GM21515 (cell line): ENCODE results near the gene NMRK2.
"Not testable (repeated sequence)": the region's sequence is repeated elsewhere in the genome, so short reads cannot be mapped to it uniquely, and the experiment has no call there.

ENCODE experiments used
- ATAC-seq: cut with Tn5 transposase; IDR thresholded peaks from one replicate; pipeline ENCODE4 v1.9.1; 2021; ENCODE audit not compliant: unreplicated experiment

Gene NMRK2

DNA sequence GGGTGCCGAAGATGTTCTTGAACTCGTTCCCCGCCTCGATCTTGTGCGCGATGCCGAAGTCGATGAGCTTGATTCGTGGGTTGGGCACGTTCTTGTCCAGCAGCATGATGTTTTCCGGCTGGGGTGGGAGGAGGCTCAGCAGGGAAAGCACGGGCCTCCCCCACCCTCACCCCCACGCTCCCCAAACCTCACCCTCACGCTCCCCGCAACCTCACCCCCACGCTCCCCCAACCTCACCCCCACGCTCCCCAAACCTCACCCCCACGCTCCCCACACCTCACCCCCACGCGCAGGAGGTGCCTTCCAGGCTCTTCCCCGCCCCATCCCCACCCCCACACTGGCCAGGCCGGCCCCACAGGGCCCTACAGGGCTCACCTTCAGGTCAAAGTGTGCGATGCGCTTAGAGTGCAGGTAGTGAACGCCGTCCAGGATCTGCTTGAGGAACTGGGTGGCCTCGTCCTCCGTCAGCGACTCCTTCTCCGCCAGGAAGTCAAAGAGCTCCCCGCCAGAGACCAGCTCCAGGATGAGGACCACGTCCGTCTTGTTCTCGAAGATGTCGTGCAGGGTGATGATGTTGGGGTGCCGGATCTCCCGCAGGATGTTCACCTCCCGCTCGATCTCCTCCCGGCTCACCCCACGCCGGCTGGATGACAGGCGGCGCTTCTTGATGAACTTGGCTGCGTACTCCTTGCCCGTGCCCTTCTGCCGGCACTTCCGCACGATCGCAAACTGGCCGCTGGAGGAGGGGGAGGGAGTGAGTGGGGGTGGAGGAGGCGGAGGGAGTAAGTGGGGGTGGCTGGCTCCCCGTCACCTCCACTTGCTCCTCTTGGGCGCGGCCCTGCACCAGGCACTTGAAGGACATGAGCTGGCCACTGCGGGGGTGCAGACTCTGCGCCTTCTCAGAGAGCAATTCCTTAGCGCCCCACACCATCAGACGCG lies 31.7 kb downstream of the NMRK2 start:
- no peak for ATAC-seq

DNA sequence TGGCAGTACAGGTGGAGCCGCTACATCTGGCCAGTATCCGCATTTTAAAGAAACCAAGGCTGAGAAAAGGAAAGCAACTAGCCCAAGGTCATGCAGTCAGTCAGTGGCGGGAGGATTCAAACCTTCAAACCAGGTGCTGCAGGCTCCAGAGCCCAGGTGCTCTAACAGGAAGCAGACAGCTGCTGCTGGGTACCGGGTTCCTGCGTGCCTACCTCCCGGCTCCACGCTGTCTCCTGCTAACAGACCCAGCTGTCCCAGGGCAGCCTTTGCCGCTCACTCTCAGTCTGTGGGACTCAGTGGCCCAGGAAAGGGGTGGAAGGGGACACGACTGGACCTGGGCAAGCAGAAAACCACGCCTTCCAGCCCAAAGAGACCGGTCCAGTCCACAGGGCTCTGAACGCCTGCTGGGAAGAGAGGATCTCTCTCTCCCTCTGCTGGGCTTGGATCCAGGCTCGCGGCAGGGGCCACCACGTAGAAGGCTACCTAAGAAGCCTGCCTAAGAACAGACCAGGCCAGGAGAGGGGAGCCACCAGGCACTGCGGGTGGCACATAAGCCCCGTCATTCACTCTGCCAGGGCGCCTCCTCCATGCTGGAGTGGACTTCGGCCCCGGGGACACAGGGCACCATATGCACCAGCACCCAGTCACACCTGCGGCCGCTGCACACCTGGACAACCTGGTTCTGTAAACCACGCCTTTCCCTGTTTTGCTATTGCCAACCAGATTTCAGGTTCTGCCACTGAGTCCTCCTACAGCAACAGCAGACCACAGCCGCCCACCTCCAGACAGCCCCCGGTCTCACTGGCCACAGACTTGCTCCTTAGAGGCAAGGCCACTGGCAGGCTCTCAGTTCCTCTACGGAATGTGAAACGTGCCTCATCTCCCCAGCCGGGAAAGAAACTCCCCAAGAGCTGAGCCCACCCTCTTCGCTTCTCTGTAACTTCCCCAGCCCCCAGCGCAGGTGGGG lies 33.5 kb downstream of the NMRK2 start:
- no peak for ATAC-seq

DNA sequence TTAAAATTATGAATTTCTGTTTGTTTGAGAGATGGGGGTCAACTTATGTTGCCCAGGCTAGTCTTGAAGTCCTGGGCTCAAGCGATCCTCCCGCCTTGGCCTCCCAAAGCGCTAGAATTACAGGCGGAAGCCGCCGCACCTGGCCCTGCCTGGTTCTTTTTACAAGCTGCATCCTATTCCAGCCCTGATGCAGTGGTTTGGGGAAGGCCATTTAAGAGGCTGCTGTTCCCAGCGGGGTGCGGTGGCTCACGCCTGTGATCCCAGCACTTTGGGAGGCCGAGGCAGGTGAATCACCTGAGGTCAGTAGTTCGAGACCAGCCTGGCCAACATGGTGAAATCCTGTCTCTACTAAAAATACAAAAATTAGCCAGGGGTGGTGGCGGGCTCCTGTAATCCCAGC lies 35.1 kb downstream of the NMRK2 start:
- ATAC-seq, result not testable (repeated sequence)

DNA sequence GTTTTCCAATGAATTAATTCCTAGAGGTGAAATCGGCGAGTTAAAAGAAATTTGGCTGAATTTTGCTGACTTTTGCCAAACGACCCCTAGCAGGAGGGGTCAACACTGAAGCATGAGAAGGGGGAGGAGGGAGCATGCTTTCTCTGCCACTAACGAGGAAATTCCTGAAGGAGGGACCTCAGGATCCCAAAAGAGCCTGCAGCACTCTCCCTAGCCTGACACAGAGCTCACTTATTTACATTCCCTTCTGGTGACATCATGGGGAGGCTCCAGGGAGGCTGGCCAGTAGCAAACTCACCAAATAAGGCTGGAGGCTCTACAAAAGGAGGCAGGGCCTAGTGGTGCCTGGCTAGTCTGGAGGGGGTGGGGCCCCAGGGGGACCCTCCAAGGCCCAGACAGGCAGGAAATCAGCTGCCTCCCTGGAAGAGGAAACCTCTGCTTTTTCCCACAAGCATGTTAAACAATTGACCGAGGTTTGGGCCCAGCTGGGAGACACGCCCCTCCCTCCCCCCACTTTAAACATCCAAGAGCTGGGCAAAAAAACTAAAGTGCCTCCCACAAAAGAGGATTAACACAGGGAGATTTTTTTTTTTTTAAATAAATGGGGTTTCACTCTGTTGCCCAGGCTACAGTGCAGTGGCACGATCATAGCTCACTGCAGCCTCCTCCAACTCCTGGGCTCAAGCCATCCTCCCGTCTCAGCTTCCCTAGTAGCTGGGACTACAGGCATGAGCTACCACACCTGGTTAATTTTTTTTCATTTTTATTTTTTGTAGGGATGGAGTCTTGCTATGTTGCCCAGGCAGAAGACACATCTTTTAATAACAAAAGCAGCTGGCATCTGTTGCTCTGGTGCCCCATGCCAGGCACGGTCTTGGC lies 35.9 kb downstream of the NMRK2 start:
- ATAC-seq, result no peak

DNA sequence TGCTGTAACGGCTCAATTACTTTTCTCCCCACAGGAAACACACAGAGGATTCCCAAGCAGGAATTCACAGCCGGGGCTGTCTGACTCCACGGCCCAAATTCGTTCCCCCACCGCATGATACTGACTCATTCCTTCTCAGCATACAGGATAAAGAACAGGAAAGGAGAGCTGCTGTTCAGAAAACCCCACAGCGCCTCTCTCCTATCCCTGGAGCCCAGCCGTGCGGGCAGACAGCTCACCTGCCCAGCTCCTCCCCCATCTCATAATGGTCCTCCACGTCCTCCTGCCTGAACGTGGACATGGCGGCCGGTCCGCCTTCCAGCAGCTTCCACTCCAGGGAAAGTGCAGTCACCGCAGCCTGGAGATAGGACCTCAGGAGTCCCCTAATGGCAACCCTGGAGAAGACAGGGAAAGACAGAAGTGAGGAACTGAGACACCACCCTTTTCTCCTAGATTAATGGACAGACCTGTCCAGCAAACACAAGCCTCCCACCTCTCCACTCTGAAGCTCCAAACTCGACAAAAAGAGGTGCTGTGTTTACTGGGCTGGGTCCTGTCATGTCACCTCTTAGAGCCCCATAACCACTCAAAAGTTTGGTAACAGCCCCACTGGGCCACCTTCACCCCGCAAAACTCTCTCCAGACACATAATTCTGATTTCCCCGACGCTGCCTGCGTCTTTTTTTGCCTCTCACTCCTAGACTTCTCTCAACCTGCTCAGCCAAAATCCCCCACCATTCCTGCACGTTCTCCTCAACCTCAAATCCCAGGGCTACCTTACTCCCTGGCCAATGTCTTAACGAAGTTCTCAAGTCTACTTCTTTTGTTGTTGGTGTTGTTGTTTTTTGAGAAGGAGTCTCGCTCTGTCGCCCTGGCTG lies 36.8 kb downstream of the NMRK2 start:
- ATAC-seq, result no peak

DNA sequence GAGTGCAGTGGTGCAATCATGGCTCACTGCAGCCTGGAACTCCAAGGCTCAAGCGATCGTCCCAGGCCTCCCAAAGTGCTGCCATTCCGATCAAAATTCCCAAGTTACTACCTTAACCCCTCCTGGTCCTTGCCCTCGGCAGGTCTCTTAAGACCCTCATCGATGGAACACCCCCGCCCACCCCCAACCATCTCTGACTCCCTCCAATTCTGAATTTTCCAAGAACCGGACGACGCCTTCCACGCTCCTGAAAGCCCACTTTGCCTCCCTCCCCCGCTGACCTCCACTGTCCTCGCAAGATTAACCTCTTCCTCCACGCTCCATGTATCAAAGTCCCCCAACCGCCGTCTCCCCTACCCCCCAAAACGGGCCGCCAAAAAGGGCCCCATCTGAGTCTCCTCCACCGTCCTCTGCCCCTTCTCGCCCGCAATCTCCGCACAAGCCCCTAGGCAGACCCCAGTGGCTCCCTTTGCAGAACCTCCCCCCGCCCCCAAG lies 37.5 kb downstream of the NMRK2 start:
- ATAC-seq, result no peak

DNA sequence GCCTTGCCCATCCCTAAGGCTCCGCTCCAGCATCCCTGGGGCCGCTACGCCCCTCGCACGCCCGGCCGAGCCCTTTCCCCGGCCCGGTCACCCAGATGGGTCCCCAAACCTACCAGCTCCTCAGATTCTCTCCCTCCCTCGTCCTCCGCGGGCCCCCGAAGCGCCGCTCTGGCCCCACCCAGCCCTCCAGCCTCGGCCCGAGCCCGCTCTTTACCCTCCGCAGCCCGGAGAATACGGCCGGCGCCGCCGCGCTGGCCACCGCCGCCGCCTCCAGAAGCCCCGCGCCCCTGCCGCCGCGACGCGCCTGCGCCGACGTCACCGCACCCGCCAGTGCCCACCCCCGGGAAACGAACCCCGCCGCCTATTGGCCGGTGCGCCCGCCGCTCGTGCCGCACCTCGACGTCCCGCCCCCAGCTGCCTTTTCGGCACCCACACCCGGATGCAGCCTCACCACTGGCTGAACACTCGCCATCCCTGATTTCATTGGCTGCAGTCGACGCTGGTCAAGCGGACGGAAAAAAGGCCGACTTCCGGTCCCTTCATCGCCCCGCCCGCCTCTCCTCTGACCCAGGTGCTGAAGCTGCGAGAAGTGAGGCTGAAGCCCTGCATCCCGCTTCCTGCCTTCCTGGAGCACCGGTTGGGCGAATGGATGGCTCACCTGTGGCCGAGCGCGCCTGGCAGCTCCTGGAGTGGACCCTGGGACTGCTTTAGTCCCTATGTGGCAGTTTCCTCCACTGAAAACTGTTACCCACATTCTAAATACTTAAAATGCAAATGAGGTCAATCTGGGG lies 38.1 kb downstream of the NMRK2 start, which contains the start of gene DAPK3:
Gene DAPK3 (minus strand): TSS at position 292 of the 791 bp plus-strand sequence. CDS start 1,364 bp downstream, outside the sequence.
- peak; percentile 85 for ATAC-seq

DNA sequence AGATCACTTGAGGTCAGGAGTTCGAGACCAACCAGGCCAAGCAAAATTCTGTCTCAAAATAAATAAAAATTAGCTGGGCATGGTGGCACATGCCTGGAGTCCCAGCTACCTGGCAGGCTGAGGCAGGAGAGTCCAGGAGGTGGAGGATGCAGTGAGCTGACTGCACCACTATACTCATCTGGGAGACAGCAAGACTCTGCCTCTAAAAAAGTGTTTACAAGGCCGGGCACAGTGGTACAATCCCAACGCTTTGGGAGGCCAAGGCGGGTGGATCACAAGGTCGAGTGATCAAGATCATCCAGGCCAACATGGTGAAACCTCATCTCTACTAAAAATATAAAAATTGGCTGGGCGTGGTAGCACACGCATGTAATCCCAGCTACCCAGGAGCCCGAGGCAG lies 42.3 kb downstream of the NMRK2 start:
- no peak for ATAC-seq

DNA sequence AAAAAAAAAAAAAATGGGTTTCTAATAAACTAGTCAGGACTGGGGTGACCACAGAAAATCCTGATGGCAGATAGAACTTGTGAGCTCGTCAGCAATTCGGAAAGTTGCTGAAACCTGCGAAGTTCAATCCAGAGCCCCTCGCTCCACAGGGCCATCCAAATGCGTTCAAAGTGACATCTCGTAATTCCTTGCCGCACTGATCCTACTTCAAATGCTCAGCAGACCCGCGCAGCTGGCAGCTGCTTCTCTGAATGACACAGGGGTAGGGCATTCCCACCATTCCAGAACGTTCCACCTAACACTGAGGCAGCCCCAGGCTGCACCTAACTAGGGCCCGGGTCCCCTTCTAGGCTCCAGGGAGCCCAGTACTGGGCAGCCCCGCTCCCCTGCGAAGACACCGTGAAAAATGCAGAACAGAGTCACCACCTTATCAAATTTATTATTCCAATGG lies 42.8 kb downstream of the NMRK2 start:
- ATAC-seq, result no peak

DNA sequence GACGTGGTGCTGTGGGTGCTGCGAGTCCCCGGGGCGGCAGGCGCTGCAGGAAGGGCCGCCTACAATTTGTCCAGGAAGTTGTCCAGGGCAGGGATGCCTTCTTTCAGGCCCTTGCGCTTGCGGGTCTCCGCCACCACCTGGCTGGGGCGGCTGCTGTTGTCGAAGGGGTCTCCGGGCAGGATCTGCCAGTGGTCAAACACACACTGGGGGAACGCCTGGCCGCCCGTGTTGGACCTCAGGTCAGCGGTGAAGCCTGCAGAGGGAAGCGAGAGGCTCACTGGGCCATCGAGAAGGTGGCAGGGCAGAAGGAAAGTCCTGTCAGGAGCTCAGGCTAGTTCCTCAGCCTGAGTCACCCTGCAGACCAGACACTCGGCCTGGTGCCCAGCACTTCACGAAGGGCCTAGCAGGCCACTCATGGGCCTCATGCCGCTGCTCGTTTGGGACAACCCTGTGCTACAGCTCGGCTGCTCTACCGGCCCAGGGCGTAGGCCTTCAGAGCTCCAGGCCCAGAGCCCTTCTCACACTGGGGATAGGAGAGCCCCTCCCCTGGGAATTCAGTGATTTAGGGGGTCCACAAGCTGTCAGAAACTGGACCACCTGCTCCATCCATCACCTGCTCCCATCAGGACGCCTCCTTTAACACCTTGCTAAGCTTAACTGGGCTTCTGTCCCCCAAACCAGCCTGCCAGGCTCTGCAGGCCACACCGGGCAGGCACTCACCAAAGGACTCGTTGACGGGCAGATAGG lies 43.8 kb downstream of the NMRK2 start:
- no peak for ATAC-seq

DNA sequence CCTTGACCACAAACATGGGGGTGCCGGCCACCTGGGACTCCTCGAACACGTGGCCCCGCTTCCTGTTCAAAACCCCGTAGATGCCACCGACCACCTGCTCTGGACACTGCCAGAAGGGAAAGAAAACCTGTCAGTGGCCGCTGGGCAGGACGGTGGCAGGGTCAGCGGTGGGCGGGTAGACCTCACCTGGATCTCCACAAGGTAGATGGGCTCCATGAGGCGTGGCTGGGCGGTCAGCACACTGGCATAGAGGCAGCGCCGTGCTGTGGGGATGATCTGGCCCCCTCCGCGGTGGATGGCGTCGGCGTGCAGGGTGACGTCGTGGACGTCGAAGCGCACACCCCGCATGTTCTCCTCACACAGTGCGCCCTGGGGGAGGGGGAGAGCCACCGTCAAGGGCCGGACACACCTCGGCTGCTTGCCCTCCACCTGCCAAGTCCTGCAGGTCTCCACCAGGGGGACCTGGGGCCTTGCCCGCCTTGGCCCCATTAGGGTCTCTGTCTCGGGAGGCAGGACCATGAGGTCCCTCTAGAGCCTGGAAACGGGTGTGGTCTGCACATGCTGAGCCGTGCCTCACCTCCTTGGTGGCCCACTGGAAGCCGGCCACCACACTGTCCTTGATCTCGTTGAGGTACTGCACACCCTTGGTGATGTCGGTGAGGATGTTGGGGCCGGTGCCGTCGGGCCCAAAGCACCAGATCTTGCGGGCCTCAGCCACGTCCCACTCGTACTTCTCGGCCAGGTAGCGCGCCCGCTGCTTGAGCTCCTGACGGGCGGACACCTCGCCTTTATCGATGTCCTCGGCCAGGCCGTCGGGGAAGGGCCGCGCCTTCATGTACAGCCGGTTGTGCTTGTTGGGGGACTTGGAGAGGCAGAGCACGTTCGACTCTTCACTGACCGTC lies 44.6 kb downstream of the NMRK2 start:
- ATAC-seq, result no peak

DNA sequence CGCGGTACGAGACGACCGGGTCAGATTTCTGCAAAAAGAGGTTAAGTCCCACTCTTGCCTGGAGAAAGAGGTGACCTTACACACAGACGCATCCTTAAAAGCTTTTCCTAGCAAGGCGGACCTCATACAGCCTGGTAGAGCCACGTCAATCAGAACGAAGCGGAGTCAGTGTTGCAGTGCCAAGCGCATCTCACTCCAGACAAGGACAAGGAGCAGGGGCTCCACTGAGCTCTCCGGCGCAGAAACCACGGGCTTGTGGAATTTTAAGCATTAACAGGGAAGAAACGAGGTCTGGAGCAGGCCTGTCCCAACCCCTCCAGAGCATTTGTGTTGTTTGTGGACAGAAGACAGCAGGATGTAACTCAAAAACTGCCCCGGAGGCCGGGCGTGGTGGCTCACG lies 45.3 kb downstream of the NMRK2 start:
- ATAC-seq, result no peak

DNA sequence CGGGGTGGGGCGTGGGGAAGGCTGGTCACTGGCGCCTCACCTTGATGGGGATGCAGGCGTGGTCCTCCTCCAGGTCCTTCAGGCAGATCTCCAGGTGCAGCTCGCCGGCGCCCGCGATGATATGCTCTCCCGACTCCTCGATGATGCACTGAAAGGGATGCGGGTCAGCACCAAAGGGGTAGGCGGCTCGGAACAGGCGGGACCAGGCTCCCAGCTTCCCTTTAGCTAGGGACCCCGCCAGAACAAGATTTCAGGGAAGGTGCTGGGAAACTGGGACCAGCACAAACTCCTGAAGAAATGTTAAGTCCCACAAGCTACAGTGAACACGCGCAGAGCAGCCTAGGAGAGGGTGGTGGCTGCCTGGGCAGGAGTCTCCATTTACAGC lies 46.4 kb downstream of the NMRK2 start:
- no peak for ATAC-seq

DNA sequence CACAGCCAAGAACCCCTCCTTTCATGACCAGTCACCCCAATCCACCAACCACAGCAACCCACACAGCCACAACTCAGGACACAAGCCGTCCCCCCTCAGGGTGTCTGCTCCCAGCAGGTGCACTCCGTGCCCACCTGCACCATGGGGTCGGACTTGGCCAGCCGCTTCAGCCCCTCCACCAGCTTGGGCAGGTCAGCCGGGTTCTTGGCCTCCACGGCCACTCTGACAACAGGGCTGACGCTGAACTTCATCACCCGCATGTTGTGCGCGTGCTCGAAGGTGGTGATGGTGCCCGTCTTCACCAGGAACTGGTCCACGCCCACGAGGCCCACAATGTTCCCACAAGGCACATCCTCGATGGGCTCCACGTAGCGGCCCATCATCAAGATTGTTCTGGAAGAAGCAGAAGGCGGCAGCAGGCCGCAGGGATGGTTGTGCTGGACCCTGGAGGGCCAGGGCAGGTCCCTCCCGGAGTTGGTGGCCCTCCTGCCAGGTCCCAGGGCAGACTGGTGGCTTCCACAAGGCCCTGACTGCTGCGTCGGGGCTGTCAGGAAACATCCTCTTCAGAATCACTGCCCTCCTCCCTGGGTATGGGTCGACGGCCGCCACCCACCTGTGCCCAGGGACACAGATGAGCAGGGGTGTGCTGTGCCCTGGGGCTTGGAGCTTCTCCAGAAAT lies 46.9 kb downstream of the NMRK2 start:
- no peak for ATAC-seq

DNA sequence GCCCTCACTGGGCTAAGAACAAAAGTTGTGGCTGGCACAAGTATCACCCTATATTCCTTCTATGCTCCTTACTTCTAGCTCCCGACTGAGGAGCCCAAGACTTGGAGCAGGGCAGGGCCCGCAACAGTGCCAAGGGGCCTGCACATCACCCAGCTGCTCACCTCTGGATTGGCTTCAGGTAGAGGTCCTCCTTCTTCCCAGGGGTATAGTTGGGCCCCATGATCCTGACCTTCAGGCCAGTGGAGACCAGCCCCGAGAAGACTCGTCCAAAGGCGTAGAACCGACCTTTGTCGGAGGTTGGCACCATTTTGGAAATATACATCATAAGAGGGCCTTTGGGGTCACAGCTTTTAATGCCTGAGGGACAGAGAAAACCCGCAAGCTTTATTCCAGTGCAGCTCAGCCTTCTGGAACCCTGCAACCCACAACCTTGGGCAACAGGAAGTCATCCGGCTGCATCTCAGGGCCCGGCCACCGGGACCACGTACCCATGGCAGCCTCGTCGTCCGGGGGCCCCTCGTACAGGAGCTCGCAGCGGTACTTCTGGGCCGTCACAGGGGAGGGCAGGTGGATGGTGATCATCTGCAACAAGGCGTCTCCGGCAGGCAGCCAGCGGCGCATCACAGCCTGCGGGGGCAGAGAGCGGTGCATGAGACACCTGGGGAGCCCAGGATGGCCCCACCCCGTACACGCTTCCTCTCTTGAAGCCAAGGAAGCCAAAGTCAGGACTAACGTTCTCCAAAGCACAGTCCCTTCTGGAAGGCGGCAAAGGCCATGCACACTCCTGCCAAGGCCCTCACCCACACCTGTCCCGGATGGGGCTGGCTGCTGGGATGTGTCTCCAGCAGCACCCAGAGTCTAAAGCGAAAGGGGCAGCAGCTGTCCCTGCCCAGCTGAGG lies 47.7 kb downstream of the NMRK2 start:
- ATAC-seq, result no peak
